OCI-LY1 (cell line): ENCODE results near the gene SMAD3.

Experiments used
- CTCF ChIP-seq: fragments of 200-600 bp; sonication (generic), shearing (Covaris generic); IDR thresholded peaks from 2 replicates; pipeline ENCODE4 v1.5.1; 2017; ENCODE audit warnings: mild to moderate bottlenecking, antibody characterized with exemption, low read length, moderate library complexity, mixed read lengths
- EZH2 ChIP-seq: fragments of 200-600 bp; sonication (generic), shearing (Covaris generic); IDR thresholded peaks from 2 replicates; pipeline ENCODE4 v1.8.0; 2017; ENCODE audit warnings: borderline replicate concordance, mixed run types, mild to moderate bottlenecking, antibody characterized with exemption, low read length, moderate library complexity, mixed read lengths

- TF ChIP-seq CTCF (no peak), EZH2 (no peak)
Observed at GRCh38 chr15:67105065-67105951, 39.9 kb downstream of the SMAD3 start.
